HepG2 (cell line): ENCODE data around the gene TBC1D21. TPM values are rescaled to one million over a fixed set of nuclear protein-coding genes. Genes with fewer than 3 reads are reported as not detected.

ENCODE experiments used
- ATAC-seq: fragments of 200-7000 bp; cut with Tn5 transposase; 3 replicates; pipeline ENCODE4 v1.9.1; 2020; ENCODE audit warnings: mild to moderate bottlenecking, moderate library complexity
- BruUV-seq: library from RNA; stranded (reverse); fragments of 400-500 nt; replicated peaks from 2 replicates; lab custom pipeline; 2021; lab: Mats Ljungman, UMichigan
- CTCF ChIA-PET: fragments of 300-600 bp; formaldehyde crosslinking; extraction: SDS; loops from one replicate; lab custom pipeline; 2021; ENCODE audit warnings: low total read pairs, inconsistent platforms, low intra/inter-chr PET ratio; lab: Yijun Ruan, JAX
- POLR2A ChIA-PET: fragments of 350-600 bp; sonication (Branson Sonifier 250); formaldehyde crosslinking; loops from one replicate; lab custom pipeline; 2020; ENCODE audit warnings: antibody characterized with exemption, inconsistent platforms; lab: Yijun Ruan, JAX
- DNase-seq: peaks from one replicate; pipeline ENCODE4 v3.0.0-alpha.2; 2015; ENCODE audit warnings: low spot score
- FAIRE-seq: peaks from 3 replicates; lab custom pipeline; 2011; peaks lifted over from hg19 to GRCh38; lab: Jason Lieb, UNC
- H2AFZ ChIP-seq: one replicate; pipeline ENCODE4 v1.6.1; 2011; ENCODE audit warnings: low read length, inconsistent platforms
- H3K27ac ChIP-seq: fragments of 300-600 bp; 3 replicates; pipeline ENCODE4 v1.8.0; 2011; ENCODE audit warnings: mixed run types, mild to moderate bottlenecking, mixed read lengths, low read length, inconsistent platforms; ENCODE audit not compliant: insufficient read depth; ENCODE audit errors: extremely low read length
- H3K27me3 ChIP-seq, 2 experiments: fragments of 200-600 bp in 1 of 2; 2 replicates in 1 of 2; 3 replicates in 1 of 2; pipeline versions ENCODE4 v1.6.0 to v1.8.0; 2011; ENCODE audit warnings: low read length in 2 of 2, mild to moderate bottlenecking in 2 of 2, moderate library complexity in 2 of 2, inconsistent platforms in 1 of 2; ENCODE audit not compliant: insufficient read depth in 2 of 2, control insufficient read depth in 1 of 2
- H3K36me3 ChIP-seq, 2 experiments: fragments of 200-600 bp in 1 of 2; replicated peaks in 1 of 2; 2 replicates in 1 of 2; 3 replicates in 1 of 2; pipeline versions ENCODE4 v1.5.1 to v1.8.0; 2011; ENCODE audit warnings: low read length in 2 of 2, inconsistent platforms in 1 of 2; ENCODE audit not compliant: insufficient read depth in 2 of 2, control insufficient read depth in 1 of 2
- H3K4me1 ChIP-seq: 2 replicates; pipeline ENCODE4 v1.5.1; 2012; ENCODE audit warnings: low read length, inconsistent platforms; ENCODE audit not compliant: insufficient read depth
- H3K4me2 ChIP-seq: 2 replicates; pipeline ENCODE4 v1.6.0; 2011; ENCODE audit warnings: low read depth, low read length, inconsistent platforms
- H3K4me3 ChIP-seq, 3 experiments: fragments of 200-600 bp in 1 of 3; sonication (generic), shearing (Covaris generic) in 1 of 3; replicated peaks in 1 of 3; 2 replicates each; pipeline ENCODE4 v1.5.1; 2011 to 2016; ENCODE audit warnings: low read length in 3 of 3, inconsistent platforms in 2 of 3, low read depth in 2 of 3, mild to moderate bottlenecking in 2 of 3, control low read depth in 1 of 3, mixed read lengths in 1 of 3; ENCODE audit not compliant: insufficient read depth in 1 of 3
- H3K79me2 ChIP-seq: one replicate; pipeline ENCODE4 v1.6.1; 2011; ENCODE audit warnings: low read length, inconsistent platforms; ENCODE audit not compliant: insufficient read depth
- H3K9ac ChIP-seq: 2 replicates; pipeline ENCODE4 v1.6.0; 2011; ENCODE audit warnings: mild to moderate bottlenecking, low read depth, low read length, inconsistent platforms; ENCODE audit not compliant: insufficient read depth
- H3K9me3 ChIP-seq: 2 replicates; pipeline ENCODE4 v1.5.1; 2012; ENCODE audit warnings: mild to moderate bottlenecking, low read length
- H4K20me1 ChIP-seq: 2 replicates; pipeline ENCODE4 v1.6.0; 2011; ENCODE audit warnings: inconsistent platforms, mild to moderate bottlenecking, low read length, moderate library complexity; ENCODE audit not compliant: insufficient read depth
- LCORL ChIP-seq, 2 experiments: fragments of 450-650 bp in 1 of 2; sonication (generic) in 1 of 2; formaldehyde crosslinking in 1 of 2; IDR thresholded peaks; 2 replicates each; pipeline versions ENCODE4 v1.5.0 to v1.6.1; 2017 to 2020; ENCODE audit warnings: antibody characterized with exemption in 1 of 2, missing genetic modification reagents in 1 of 2
- NR3C1 ChIP-seq: sonication (generic); formaldehyde crosslinking; IDR thresholded peaks from 2 replicates; pipeline ENCODE4 v1.4.0; 2020; ENCODE audit warnings: missing genetic modification reagents
- RERE ChIP-seq: IDR thresholded peaks from 2 replicates; pipeline ENCODE4 v1.6.1; 2016; ENCODE audit warnings: low read depth, missing genetic modification reagents, missing compliant biosample characterization
- ZNF225 ChIP-seq: sonication (generic); formaldehyde crosslinking; IDR thresholded peaks from 2 replicates; pipeline ENCODE4 v1.4.0; 2020; ENCODE audit warnings: mild to moderate bottlenecking, missing genetic modification reagents
- ZNF614 ChIP-seq: IDR thresholded peaks from 2 replicates; pipeline ENCODE4 v1.6.1; 2018; ENCODE audit warnings: missing biosample characterization, missing genetic modification reagents, inconsistent platforms, borderline replicate concordance
- ZNF652 ChIP-seq: IDR thresholded peaks from 2 replicates; pipeline ENCODE4 v1.6.1; 2016; ENCODE audit warnings: low read depth, borderline replicate concordance
- ZNF891 ChIP-seq: sonication (generic); formaldehyde crosslinking; IDR thresholded peaks from 2 replicates; pipeline ENCODE4 v1.5.0; 2020; ENCODE audit warnings: mild to moderate bottlenecking, missing genetic modification reagents
- WGBS: methylation state at CpG from one replicate; pipeline ENCODE4 v1.1.6; 2017; ENCODE audit warnings: low lambda C conversion rate; 5-methylcytosine and 5-hydroxymethylcytosine counted together
- in situ Hi-C: cut with HindIII; loops from 2 replicates; pipeline ENCODE4 v1.10.0; 2017; ENCODE audit warnings: low pct_unique_long_range_greater_than_20kb; ENCODE audit not compliant: extremely low pct_ligation_motif_present
- intact Hi-C: fragments of 100-400 bp; cut with micrococcal nuclease; formaldehyde crosslinking; loops from one replicate; pipeline ENCODE4 v1.10.0; 2022; ENCODE audit not compliant: unreplicated experiment
- polyA plus RNA-seq, 8 experiments: library from polyadenylated mRNA; depleted of rRNA in 3 of 8; stranded (reverse) in 7 of 8; unstranded in 1 of 8; fragments of >200 nt; fragmentation: Illumina TruSeq in 4 of 8; extraction: Trizol in 4 of 8; gene quantifications; 2 replicates each; pipeline versions ENCODE4 v1.2.1 to v1.2.3, GENCODE V29; 2011 to 2016; ENCODE audit warnings: low read depth in 4 of 8, missing spikeins in 1 of 8, mixed read lengths in 1 of 8; ENCODE audit not compliant: insufficient read depth in 1 of 8
- total RNA-seq, 5 experiments: library from RNA; depleted of rRNA; stranded (reverse); fragments of >200 nt; fragmentation: Illumina TruSeq; extraction: Trizol; gene quantifications; 2 replicates each; pipeline ENCODE4 v1.2.3, GENCODE V29; 2016; ENCODE audit warnings: low read depth in 1 of 5

The TBC1D21 gene
- total and polyA plus RNA-seq, 2 of the 13 experiments (the other 11 are each of a cell fraction or from before 2014, with no cell fraction given) = not detected

DNA sequence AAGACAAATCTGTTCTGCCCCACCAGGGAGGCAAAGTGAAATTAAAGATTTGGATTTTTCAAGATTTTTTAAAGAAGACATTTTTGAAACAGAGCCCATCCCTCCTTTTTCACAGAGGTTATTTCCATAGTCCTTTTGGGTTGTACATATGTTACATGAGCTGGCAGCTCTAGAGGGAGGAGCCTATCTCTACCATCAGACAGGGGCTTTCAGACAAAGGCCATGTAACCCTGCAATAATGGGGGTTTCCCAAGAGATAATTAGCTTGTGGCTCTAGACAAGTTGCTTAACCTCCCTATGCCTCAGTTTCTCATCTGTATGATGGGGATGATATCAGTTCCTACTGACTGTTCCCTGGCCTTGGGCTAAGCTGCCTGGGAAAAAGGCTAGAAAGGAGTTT lies 8.0 kb upstream of the TBC1D21 start:
- Histone ChIP-seq H3K9ac (no peak overlapping the region), H3K9me3 (no peaks in the 10 kb centered on the region)
- POLR2A ChIA-PET = no interaction called here

GRCh38 chr15:73865904-73866303 lies 7.5 kb upstream of the TBC1D21 start:
- FAIRE-seq (no peak), DNase-seq (no peak), ATAC-seq (no peak)
- Histone ChIP-seq H3K27me3 (0 out of 5 replicates have a peak, but pooled peaks cover 0 to 3% of the 10 kb centered on the region in 2 experiments), H2AFZ (no peak overlapping the region), H3K4me2 (no peak overlapping the region), H3K4me1 (no peaks in the 10 kb centered on the region), H3K36me3 (no peaks in the 10 kb centered on the region), H3K9ac (no peak overlapping the region), H3K79me2 (no peaks in the 10 kb centered on the region), H3K4me3 (no peak overlapping the region), H3K9me3 (no peaks in the 10 kb centered on the region), H4K20me1 (no peaks in the 10 kb centered on the region), H3K27ac (no peak overlapping the region)
- in situ Hi-C loops (no loop called here), intact Hi-C loops (no loop called here)
- ChIA-PET CTCF (no interaction called here), POLR2A (no interaction called here)
- no TSS peak for BruUV-seq
- WGBS = 5% methylated on average over 5 of the region's 6 CpGs
- TF ChIP-seq NR3C1 (CRISPR knock-in tag) = no peak
- no peak for TF ChIP-seq RERE (CRISPR knock-in tag)
- TF ChIP-seq ZNF225 = no peak
- TF ChIP-seq ZNF891 = no peak
- TF ChIP-seq ZNF614 (CRISPR knock-in tag) = no peak

More for the DNA sequence above, 8.0 kb upstream of the TBC1D21 start:
- Histone ChIP-seq H3K4me1 (no peaks in the 10 kb centered on the region), H3K4me3 (no peak overlapping the region), H4K20me1 (no peaks in the 10 kb centered on the region), H3K27ac (no peak overlapping the region), H2AFZ (no peak overlapping the region), H3K36me3 (no peaks in the 10 kb centered on the region), H3K79me2 (no peaks in the 10 kb centered on the region), H3K4me2 (no peak overlapping the region)
- ATAC-seq = no peak
- no peak for FAIRE-seq
- DNase-seq = no peak
- in situ Hi-C loops = no loop called here
- intact Hi-C loops = no loop called here
- CTCF ChIA-PET = no interaction called here
- no peak for TF ChIP-seq LCORL (IDR thresholded peaks at IDR 0.05)
- no peak for TF ChIP-seq LCORL (CRISPR knock-in tag; IDR thresholded peaks at IDR 0.05)
- TF ChIP-seq ZNF652 = no peak
- TF ChIP-seq, all 625 proteins: peak for 0
- no peaks in the 10 kb centered on the region for H3K27me3 ChIP-seq
- BruUV-seq = no TSS peak
